Measurements from ENCODE around the gene RUNX1.

- TF ChIP-seq CTCF (IDR thresholded peaks at IDR 0.05; ENCODE audit: low read depth, low read length) (no peak), POLR2A (IDR thresholded peaks at IDR 0.05; ENCODE audit: extremely low read depth, insufficient read length) (no peak), MYC (IDR thresholded peaks at IDR 0.05; ENCODE audit: low read depth, low read length) (no peak), MAX (IDR thresholded peaks at IDR 0.05; ENCODE audit: low read depth, low read length) (no peak)
These were observed 253.4 kb downstream of the RUNX1 start for GRCh38 chr21:34795548-34796180.
